GM10847 (cell line): ENCODE results near the gene SEH1L.

ENCODE experiments used
- POLR2A ChIP-seq: IDR thresholded peaks from 2 replicates; pipeline ENCODE4 v1.6.1; 2011; ENCODE audit not compliant: insufficient read length; ENCODE audit errors: extremely low read depth

Gene SEH1L

GRCh38 chr18:13005289-13005688, 57.5 kb downstream of the SEH1L start:
- no peak for TF ChIP-seq POLR2A

- no peak for TF ChIP-seq POLR2A
These were observed 58.9 kb downstream of the SEH1L start for GRCh38 chr18:13006531-13007247.

GRCh38 chr18:13007248-13007560, 59.4 kb downstream of the SEH1L start:
- no peak for TF ChIP-seq POLR2A

- TF ChIP-seq POLR2A: no peak
These were observed 63.9 kb downstream of the SEH1L start for GRCh38 chr18:13011719-13012118.

GRCh38 chr18:13014232-13014631, 66.4 kb downstream of the SEH1L start:
- TF ChIP-seq POLR2A: no peak

- TF ChIP-seq POLR2A: no peak
These were observed 67.0 kb downstream of the SEH1L start for GRCh38 chr18:13014818-13015217.

GRCh38 chr18:13017247-13017875, 69.5 kb downstream of the SEH1L start:
- TF ChIP-seq POLR2A: no peak

- no peak for TF ChIP-seq POLR2A
These were observed 70.6 kb downstream of the SEH1L start for GRCh38 chr18:13018374-13018773.

GRCh38 chr18:13019301-13019700, 71.5 kb downstream of the SEH1L start:
- no peak for TF ChIP-seq POLR2A

GRCh38 chr18:13022644-13023043, 74.8 kb downstream of the SEH1L start:
- no peak for TF ChIP-seq POLR2A

GRCh38 chr18:13025233-13025632, 77.4 kb downstream of the SEH1L start:
- TF ChIP-seq POLR2A: no peak

- TF ChIP-seq POLR2A: no peak
These were observed 78.9 kb downstream of the SEH1L start for GRCh38 chr18:13026583-13027270.

GRCh38 chr18:13028869-13029268, 81.1 kb downstream of the SEH1L start:
- no peak for TF ChIP-seq POLR2A

- TF ChIP-seq POLR2A: no peak
These were observed 84.4 kb downstream of the SEH1L start for GRCh38 chr18:13032173-13032572.

GRCh38 chr18:13035249-13035914, 87.6 kb downstream of the SEH1L start:
- TF ChIP-seq POLR2A: no peak
